ENCODE results near the gene MGMT.

The MGMT gene

DNA sequence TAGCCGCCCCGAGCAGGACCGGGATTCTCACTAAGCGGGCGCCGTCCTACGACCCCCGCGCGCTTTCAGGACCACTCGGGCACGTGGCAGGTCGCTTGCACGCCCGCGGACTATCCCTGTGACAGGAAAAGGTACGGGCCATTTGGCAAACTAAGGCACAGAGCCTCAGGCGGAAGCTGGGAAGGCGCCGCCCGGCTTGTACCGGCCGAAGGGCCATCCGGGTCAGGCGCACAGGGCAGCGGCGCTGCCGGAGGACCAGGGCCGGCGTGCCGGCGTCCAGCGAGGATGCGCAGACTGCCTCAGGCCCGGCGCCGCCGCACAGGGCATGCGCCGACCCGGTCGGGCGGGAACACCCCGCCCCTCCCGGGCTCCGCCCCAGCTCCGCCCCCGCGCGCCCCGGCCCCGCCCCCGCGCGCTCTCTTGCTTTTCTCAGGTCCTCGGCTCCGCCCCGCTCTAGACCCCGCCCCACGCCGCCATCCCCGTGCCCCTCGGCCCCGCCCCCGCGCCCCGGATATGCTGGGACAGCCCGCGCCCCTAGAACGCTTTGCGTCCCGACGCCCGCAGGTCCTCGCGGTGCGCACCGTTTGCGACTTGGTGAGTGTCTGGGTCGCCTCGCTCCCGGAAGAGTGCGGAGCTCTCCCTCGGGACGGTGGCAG, at the start of gene MGMT:
Gene MGMT (plus strand): TSS at position 539 of the 656 bp plus-strand sequence.
- TF ChIP-seq, protein P1, sequence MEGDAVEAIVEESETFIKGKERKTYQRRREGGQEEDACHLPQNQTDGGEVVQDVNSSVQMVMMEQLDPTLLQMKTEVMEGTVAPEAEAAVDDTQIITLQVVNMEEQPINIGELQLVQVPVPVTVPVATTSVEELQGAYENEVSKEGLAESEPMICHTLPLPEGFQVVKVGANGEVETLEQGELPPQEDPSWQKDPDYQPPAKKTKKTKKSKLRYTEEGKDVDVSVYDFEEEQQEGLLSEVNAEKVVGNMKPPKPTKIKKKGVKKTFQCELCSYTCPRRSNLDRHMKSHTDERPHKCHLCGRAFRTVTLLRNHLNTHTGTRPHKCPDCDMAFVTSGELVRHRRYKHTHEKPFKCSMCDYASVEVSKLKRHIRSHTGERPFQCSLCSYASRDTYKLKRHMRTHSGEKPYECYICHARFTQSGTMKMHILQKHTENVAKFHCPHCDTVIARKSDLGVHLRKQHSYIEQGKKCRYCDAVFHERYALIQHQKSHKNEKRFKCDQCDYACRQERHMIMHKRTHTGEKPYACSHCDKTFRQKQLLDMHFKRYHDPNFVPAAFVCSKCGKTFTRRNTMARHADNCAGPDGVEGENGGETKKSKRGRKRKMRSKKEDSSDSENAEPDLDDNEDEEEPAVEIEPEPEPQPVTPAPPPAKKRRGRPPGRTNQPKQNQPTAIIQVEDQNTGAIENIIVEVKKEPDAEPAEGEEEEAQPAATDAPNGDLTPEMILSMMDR (IDR thresholded peaks at IDR 0.05; ENCODE audit: low read depth, low read length, missing control alignments) = no peak
- peak within 1 kb of the TSS; percentile 59 for H3K4me3 ChIP-seq (replicated peaks; ENCODE audit: low read depth, low read length)
- DNase-seq (ENCODE audit: extremely low read depth, low read depth) = peak; percentile 22

DNA sequence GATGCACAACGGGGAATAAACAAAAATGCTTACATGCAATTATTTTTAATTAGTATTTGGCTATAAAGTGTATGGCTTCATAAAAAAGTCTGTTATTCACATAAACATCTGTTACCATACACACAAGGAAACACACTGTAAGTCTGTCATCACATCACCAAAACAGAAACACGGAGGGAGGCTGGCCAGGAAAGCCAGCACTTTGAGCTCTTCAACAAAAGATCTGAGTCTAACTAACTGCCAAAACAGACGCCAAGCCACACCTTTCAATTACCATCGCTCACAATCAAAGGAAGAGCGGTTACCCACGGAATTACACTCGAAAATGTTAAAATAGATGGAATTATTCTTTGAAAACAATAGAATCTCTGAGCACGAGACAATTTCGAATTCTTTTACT, 49.2 kb upstream of the MGMT start:
- DNase-seq (ENCODE audit: extremely low read depth, low read depth) = peak; percentile 4
- TF ChIP-seq, protein P1 (IDR thresholded peaks at IDR 0.05; ENCODE audit: low read depth, low read length, missing control alignments) = no peak
- no peak overlapping the region for H3K4me3 ChIP-seq (replicated peaks; ENCODE audit: low read depth, low read length)

DNA sequence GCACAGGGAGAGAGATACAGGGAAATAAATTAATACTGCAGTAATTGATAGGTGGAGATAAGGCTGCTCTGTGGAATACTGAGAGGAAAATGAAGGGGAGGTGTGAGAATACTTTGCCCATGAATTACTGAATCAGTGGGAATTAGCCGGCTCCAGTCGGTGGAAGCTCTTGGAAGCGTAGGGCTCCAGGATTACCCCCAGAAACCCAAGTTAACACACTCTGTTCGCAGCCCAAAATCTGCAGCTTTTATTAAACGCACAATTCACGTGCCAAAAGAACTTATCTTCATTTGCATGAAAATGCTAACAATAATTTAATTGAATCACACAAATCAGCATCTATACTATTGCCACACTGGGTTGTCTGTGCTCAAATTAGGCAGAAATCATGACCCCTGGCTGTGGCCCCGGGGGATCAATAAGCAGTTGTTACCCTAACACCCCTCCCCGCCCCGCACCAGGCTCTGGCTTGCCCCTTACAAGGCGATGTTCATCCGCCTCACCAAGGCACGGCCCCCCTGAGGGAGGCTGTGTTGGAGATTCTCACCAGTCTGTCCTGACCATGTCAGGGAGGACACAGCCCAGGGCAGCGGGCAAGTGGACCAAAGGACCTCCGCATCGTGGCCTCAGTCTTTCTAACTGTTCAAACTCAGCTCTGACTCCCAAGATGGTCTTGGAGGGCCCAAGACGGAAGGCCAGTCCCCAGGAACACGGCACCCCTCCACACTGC, 48.4 kb upstream of the MGMT start:
- no peak for DNase-seq (ENCODE audit: extremely low read depth, low read depth)
- H3K4me3 ChIP-seq (replicated peaks; ENCODE audit: low read depth, low read length) = no peak overlapping the region
- TF ChIP-seq, protein P1 (IDR thresholded peaks at IDR 0.05; ENCODE audit: low read depth, low read length, missing control alignments) = no peak

DNA sequence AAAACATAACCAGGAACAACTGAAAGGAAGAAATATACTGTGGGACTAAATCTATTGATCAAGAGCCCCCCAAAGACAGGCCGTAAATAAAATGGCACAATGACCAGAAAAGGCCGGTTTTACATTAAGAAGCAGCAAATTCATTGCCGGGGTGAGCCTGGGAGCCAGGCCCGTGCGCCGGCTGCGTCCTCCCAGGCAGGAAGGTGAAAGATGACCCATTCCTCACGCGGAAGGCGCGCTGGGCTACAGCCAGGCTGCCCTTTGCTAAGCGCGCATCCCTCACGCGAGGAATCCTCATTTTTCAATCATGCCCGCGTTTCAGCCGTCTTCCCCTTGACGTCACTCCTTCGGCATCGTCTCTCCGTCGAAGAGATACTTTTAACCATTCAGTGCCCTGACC, 47.6 kb upstream of the MGMT start:
- TF ChIP-seq, protein P1 (IDR thresholded peaks at IDR 0.05; ENCODE audit: low read depth, low read length, missing control alignments) = no peak
- no peak overlapping the region for H3K4me3 ChIP-seq (replicated peaks; ENCODE audit: low read depth, low read length)
- DNase-seq (ENCODE audit: extremely low read depth, low read depth) = no peak

DNA sequence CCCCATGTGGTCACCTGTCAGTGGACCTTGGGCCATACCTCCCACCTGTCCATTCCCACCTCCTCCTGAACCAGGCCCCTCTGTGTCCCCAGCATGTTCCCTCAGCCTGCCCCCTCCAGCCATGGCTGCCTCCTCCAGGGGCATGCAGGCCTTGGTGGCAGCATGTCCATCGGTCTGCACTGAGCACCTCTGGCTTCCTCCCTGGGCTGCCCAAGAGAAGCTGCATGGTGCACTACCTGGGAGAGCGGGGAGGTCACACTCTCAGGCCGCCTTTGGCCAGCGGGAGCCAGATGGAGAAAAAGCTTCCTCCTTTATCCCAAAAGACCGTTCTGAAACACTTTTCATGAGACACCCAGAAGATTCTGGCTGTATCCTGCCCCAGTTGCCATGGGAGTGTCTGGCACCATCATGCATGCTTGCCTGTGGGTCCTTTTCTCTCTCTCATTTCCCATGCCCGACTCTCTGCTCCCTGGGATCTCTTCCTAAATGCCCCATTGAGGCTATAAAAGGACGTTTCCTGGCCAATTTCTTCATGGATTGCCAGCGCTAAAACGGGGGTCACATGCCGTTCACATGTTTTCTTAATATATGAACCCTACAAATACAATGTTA, 45.5 kb upstream of the MGMT start:
- TF ChIP-seq, protein P1 (IDR thresholded peaks at IDR 0.05; ENCODE audit: low read depth, low read length, missing control alignments) = no peak
- DNase-seq (ENCODE audit: extremely low read depth, low read depth) = no peak
- H3K4me3 ChIP-seq (replicated peaks; ENCODE audit: low read depth, low read length) = no peak overlapping the region

DNA sequence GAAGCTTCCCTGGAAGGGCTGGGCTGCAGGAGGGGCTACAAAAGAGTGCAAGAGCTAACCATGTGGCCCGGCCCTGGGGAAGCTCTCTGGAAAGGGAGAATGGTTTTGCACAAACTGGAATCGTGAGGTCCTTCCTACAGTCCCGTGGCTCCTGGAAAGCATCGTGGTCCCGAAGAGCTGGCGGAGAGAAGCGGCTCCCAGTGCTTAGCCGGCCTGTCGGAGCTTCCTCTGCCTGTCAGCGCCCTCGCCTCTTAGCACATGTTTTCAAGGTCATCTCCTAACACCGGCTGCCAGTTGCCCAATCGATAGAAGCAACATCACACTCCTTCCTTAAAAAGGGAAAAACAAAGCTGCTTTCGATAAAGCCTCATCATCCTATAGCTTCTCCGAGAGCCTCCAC, 42.1 kb upstream of the MGMT start:
- DNase-seq (ENCODE audit: extremely low read depth, low read depth) = no peak

More for the DNA sequence above, 42.1 kb upstream of the MGMT start:
- no peak overlapping the region for H3K4me3 ChIP-seq (replicated peaks; ENCODE audit: low read depth, low read length)
- TF ChIP-seq, protein P1 (IDR thresholded peaks at IDR 0.05; ENCODE audit: low read depth, low read length, missing control alignments) = no peak

Data from HFF-Myc (cell line).